ENCODE measurements around the gene FGG. TPM values are rescaled to one million over a fixed set of nuclear protein-coding genes. Genes with fewer than 3 reads are reported as not detected.

FGG gene
- total RNA-seq, 1 experiment from 2014 or later = not detected

GRCh38 chr4:154559141-154559493 lies 53.3 kb downstream of the FGG start:
- no peak for DNase-seq
- Mint-ChIP-seq H3K36me3 (ENCODE audit: insufficient read depth in 1 of 3, low read depth in 3 of 3) (no peaks in the 10 kb centered on the region), H3K4me1 (no peaks in the 10 kb centered on the region), H3K27me3 (ENCODE audit: low read depth) (no peaks in the 10 kb centered on the region; the same call in 1 of the 2 replicates), H3K9me3 (no peaks in the 10 kb centered on the region; a peak in 1 of 5 replicates), H3K27ac (no peak overlapping the region), H3K4me3 (no peak overlapping the region)
- Histone ChIP-seq H3K4me2 (ENCODE audit: insufficient read depth, insufficient read length, low read length) (no peak overlapping the region), H3K27me3 (ENCODE audit: insufficient read depth, low read length) (no peaks in the 10 kb centered on the region), H4K5ac (ENCODE audit: insufficient read length, low read depth, low read length) (no peak overlapping the region), H2AFZ (ENCODE audit: low read length) (no peak overlapping the region), H3K9me3 (ENCODE audit: control insufficient read depth, low read depth, low read length) (no peaks in the 10 kb centered on the region), H3K4ac (ENCODE audit: low read depth, low read length) (no peak overlapping the region), H3K79me1 (ENCODE audit: insufficient read depth, low read depth, low read length, poor library complexity, severe bottlenecking) (no peaks in the 10 kb centered on the region), H3K4me1 (ENCODE audit: insufficient read depth, low read length) (no peaks in the 10 kb centered on the region), H3K23ac (ENCODE audit: insufficient read length, low read depth, low read length) (no peak overlapping the region), H4K20me1 (ENCODE audit: control insufficient read depth, insufficient read depth, insufficient read length) (no peaks in the 10 kb centered on the region), H3T11ph (ENCODE audit: low read length) (no peak overlapping the region), H2BK120ac (ENCODE audit: low read depth, low read length, poor library complexity, severe bottlenecking) (no peak overlapping the region), H4K8ac (replicated peaks; ENCODE audit: insufficient read length, low read depth, low read length) (no peak overlapping the region), H4K91ac (ENCODE audit: insufficient read length, low read depth, low read length) (no peak overlapping the region), H2BK5ac (ENCODE audit: insufficient read length, low read length) (no peak overlapping the region), H3K9ac (ENCODE audit: extremely low read depth, insufficient read length, low read length) (no peak overlapping the region), H2BK15ac (ENCODE audit: low read depth, low read length) (no peak overlapping the region), H2BK20ac (ENCODE audit: low read depth, low read length, poor library complexity, severe bottlenecking) (no peak overlapping the region), H3K79me2 (ENCODE audit: insufficient read depth, low read length) (no peaks in the 10 kb centered on the region), H3K56ac (ENCODE audit: insufficient read length, low read depth, low read length) (no peak overlapping the region), H2AK5ac (ENCODE audit: insufficient read length, low read length) (no peak overlapping the region), H3K14ac (ENCODE audit: insufficient read depth, low read length) (no peak overlapping the region), H3K23me2 (ENCODE audit: insufficient read length, low read depth, low read length, poor library complexity, severe bottlenecking) (no peaks in the 10 kb centered on the region), H2BK12ac (ENCODE audit: insufficient read length, low read depth, low read length) (no peak overlapping the region), H3K27ac (ENCODE audit: insufficient read length, low read depth, low read length) (no peak overlapping the region), H3K18ac (ENCODE audit: insufficient read length, low read depth, low read length) (no peak overlapping the region)
- no peak for TF ChIP-seq CTCF (conservative IDR thresholded peaks at IDR 0.05)
- no CpG with 5 or more reads among the region's 1 CpG for WGBS (ENCODE audit: extremely low coverage, insufficient read length, low lambda C conversion rate)

Other genes starting within 250 kb of the FGG start
- gene DCHS2, start 120.9 kb downstream of the FGG start, total RNA-seq (2021) = 0.57 and 0.70 TPM in 2 replicates
- gene PLRG1, start 62.3 kb downstream of the FGG start, total RNA-seq (2021) = 107 and 113 TPM in 2 replicates
- not detected in 2 replicates for gene FGB, start 49.6 kb downstream of the FGG start, total RNA-seq (2021)
- gene FGA, start 21.9 kb downstream of the FGG start, total RNA-seq (2021) = not detected in 2 replicates
- gene LRAT, start 131.3 kb upstream of the FGG start, total RNA-seq (2021) = 20.4 and 20.7 TPM in 2 replicates
- gene RBM46, start 168.6 kb upstream of the FGG start, total RNA-seq (2021) = 0.17 and 0.33 TPM in 2 replicates

Data from H9 (cell line).